ENCODE data around the gene E2F4. TPM values are rescaled to one million over a fixed set of nuclear protein-coding genes. Genes with fewer than 3 reads are reported as not detected.

The E2F4 gene
- total and polyA plus RNA-seq, 8 donors = 14.8 to 61.3 (median 22.8) TPM

DNA sequence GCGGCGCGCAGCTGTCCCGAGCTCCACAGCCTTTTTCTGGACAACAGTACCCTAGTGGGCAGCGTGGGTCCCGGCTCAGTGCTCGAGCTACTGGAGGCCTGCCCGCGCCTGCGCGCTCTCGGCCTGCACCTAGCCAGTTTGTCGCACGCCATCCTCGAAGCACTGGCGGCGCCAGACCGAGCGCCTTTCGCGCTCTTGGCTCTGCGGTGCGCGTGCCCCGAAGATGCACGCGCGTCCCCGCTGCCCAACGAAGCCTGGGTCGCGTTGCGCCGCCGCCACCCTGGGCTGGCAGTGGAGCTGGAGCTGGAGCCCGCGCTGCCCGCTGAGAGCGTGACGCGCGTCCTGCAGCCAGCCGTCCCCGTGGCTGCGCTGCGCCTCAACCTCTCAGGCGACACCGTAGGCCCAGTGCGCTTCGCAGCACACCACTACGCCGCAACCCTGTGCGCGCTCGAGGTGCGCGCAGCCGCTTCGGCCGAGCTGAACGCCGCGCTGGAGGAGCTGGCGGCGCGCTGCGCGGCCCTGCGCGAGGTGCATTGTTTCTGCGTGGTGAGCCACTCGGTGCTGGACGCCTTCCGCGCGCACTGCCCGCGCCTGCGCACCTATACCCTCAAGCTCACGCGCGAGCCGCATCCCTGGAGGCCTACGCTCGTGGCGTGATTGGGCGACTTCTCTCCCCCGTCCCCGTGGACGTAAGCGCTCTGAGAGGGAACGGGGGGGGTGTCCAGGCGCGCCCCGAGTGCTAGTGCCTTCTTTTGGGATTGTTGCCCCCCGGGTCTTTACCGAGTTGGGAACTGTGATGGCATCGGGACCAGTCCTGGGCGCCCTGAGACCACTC is 28.6 kb upstream of the E2F4 start:
- WGBS, 2 donors = 50 to 59% methylated on average over 97 to 99 of the region's 99 CpGs
- Histone ChIP-seq H3K9me3 (no peaks in the 10 kb centered on the region), H3K27me3 (no peaks in the 10 kb centered on the region), H3K4me3 (peak overlapping the region in 2 of 4 donors; percentile 17 to 27), H3K4me1 (peaks cover 0 to 18% (median 5%) of the 10 kb centered on the region in 3 donors), H3K27ac (no peak overlapping the region), H3K36me3 (no peaks in the 10 kb centered on the region)
- peak in 3 of 6 donors; percentile 54 to 79 (median 62) for DNase-seq
- peak in 2 of 4 donors; percentile 2 to 6 for ATAC-seq
- intact Hi-C loops (cut with DNase I) = loop anchor here in 1 of 3 donors (10.0 kb wide), 1 partner anchor 189 kb away; no protein-coding TSS in a partner anchor
- FAIRE-seq = no peak
- TF ChIP-seq, protein P1, sequence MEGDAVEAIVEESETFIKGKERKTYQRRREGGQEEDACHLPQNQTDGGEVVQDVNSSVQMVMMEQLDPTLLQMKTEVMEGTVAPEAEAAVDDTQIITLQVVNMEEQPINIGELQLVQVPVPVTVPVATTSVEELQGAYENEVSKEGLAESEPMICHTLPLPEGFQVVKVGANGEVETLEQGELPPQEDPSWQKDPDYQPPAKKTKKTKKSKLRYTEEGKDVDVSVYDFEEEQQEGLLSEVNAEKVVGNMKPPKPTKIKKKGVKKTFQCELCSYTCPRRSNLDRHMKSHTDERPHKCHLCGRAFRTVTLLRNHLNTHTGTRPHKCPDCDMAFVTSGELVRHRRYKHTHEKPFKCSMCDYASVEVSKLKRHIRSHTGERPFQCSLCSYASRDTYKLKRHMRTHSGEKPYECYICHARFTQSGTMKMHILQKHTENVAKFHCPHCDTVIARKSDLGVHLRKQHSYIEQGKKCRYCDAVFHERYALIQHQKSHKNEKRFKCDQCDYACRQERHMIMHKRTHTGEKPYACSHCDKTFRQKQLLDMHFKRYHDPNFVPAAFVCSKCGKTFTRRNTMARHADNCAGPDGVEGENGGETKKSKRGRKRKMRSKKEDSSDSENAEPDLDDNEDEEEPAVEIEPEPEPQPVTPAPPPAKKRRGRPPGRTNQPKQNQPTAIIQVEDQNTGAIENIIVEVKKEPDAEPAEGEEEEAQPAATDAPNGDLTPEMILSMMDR (IDR thresholded peaks at IDR 0.05) = no peak

DNA sequence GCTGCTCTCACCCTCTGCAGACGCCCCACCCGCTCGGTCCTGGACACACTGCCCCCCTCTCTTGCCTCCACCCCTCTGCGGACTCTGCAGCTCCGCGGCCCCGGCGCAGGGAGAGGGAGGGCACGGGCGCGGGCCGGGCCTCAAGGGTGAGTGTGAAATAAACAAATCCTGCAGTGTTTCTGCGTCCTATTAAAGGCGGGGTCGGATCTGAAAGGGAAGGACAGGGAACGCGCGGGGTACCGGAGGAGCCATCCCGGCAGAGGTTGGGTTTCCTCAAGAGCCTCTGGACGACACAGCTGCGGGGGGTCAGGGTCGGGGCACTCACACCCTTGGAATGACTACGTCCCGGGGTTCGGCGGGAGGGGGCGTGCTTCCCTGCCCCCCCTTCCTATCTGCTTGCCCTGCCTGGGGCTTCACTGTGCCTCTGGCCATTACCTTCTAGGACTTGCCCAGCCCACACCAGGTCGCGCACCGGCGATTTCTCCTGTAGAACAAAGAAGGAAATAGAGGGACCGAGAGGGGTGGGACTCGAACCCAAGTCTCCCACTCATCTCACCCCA is 27.9 kb upstream of the E2F4 start:
- Histone ChIP-seq H3K36me3 (no peaks in the 10 kb centered on the region), H3K9me3 (no peaks in the 10 kb centered on the region), H3K4me1 (peaks cover 0 to 11% (median 5%) of the 10 kb centered on the region in 3 donors), H3K27ac (no peak overlapping the region), H3K4me3 (peak overlapping the region in 1 of 4 donors; percentile 27), H3K27me3 (no peaks in the 10 kb centered on the region)
- intact Hi-C loops (cut with DNase I) = loop anchor here in 1 of 3 donors (10.0 kb wide), 1 partner anchor 189 kb away; no protein-coding TSS in a partner anchor
- TF ChIP-seq, protein P1 (IDR thresholded peaks at IDR 0.05) = no peak
- FAIRE-seq (no peak), ATAC-seq (no peak), DNase-seq (peak in 4 of 6 donors; percentile 20 to 78 (median 48))
- WGBS, 2 donors = 29 to 36% methylated on average over 32 to 34 of the region's 34 CpGs

DNA sequence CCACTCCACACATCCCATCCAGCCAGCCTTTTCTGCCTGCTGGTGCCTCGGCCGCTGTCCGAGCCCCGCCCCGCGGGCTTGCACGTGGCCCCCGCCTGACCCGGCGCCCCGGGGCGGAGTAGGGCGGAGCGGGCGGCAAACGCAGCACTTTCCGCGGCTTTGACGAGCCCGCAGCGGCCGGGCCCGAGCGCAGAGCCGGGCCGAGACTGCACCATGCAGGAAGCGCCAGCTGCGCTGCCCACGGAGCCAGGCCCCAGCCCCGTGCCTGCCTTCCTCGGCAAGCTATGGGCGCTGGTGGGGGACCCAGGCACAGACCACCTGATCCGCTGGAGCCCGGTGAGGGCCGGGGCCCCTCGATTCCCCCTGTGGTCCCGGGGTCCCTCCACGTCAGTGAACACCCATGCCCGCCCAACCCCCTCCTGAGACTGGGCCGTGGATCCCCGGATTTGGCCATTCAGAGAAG is 27.3 kb upstream of the E2F4 start, which contains the start of gene HSF4:
HSF4 (plus strand) TSS at position 147 of the 463 bp plus-strand sequence; CDS start at position 214, 67 bp downstream.
- Histone ChIP-seq H3K4me1 (peaks cover 5 to 14% (median 5%) of the 10 kb centered on the region in 3 donors), H3K27ac (no peak within 1 kb of the TSS), H3K27me3 (no peaks in the 10 kb centered on the region), H3K9me3 (no peaks in the 10 kb centered on the region), H3K4me3 (peak within 1 kb of the TSS in 2 of 4 donors; percentile 17 to 30), H3K36me3 (no peaks in the 10 kb centered on the region)
- FAIRE-seq (no peak), DNase-seq (peak in 5 of 6 donors; percentile 32 to 79 (median 61)), ATAC-seq (peak in 3 of 4 donors; percentile 12 to 28 (median 18))
- intact Hi-C loops (cut with DNase I) = loop anchor here in 1 of 3 donors (10.0 kb wide), 1 partner anchor 190 kb away; no protein-coding TSS in a partner anchor
- WGBS, 2 donors = 7 to 15% methylated on average over 30 to 41 of the region's 41 CpGs
- TF ChIP-seq, protein P1 (IDR thresholded peaks at IDR 0.05) = no peak

DNA sequence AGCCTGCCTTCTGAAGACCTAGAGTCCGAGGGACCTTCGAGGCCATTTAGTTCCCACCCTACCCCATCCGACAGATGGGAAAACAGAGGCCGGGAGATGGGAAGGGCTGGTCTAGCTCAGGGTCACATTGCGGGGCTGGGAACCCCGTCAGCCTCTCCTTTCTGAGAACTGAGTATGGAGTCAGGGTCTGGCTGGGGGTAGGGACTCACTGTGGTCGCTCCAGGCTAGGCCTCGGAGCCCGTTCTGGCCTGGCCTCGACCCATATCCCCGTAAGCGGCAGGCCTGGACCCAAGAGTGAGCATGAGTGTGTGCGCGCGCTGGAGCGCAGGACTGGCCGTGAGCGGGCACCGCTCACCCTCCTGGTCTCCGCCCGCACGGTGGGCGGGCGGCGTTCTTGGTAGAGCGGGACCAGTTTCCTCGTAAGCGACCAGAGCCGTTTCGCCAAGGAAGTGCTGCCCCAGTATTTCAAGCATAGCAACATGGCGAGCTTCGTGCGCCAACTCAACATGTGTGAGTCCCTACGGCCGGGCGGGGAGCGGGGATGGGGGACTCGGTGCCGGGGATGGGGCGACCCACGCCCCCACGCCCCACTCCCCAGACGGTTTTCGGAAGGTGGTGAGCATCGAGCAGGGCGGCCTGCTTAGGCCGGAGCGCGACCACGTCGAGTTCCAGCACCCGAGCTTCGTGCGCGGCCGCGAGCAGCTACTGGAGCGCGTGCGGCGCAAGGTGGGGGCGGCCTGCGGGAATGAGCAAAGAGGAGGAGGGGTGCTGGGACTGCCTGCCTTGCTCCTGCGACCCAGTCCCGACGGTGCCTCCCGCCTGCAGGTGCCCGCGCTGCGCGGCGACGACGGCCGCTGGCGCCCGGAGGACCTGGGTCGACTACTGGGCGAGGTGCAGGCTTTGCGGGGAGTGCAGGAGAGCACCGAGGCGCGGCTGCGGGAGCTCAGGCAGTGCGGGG is 26.6 kb upstream of the E2F4 start:
- peak in 4 of 6 donors; percentile 10 to 74 (median 46) for DNase-seq
- no peaks in the 10 kb centered on the region for H3K36me3 ChIP-seq
- WGBS, 2 donors = 54 to 58% methylated on average over 80 to 85 of the region's 85 CpGs
- no peak for FAIRE-seq
- TF ChIP-seq, protein P1 (IDR thresholded peaks at IDR 0.05) = no peak
- peak overlapping the region in 1 of 4 donors; percentile 30 for H3K4me3 ChIP-seq
- H3K9me3 ChIP-seq = no peaks in the 10 kb centered on the region
- no peak for ATAC-seq
- peaks cover 5 to 19% (median 9%) of the 10 kb centered on the region in 3 donors for H3K4me1 ChIP-seq
- H3K27ac ChIP-seq = no peak overlapping the region
- H3K27me3 ChIP-seq = no peaks in the 10 kb centered on the region
- intact Hi-C loops (cut with DNase I) = loop anchor here in 1 of 3 donors (10.0 kb wide), 1 partner anchor 191 kb away; no protein-coding TSS in a partner anchor

Measured in pancreas (tissue), 10 donors.